Skeletal muscle tissue (tissue), 4 donors: Measurements from ENCODE around the gene TCAIM. TPM values are rescaled to one million over a fixed set of nuclear protein-coding genes. Genes with fewer than 3 reads are reported as not detected.
A peak's percentile ranks its signal among the peaks of the same experiment; 100 is the strongest.

Source experiments
- H3K27ac ChIP-seq: one replicate; pipeline ENCODE4 v1.7.0; 2013; ENCODE audit warnings: mild to moderate bottlenecking, low read depth, low read length, inconsistent platforms
- H3K27me3 ChIP-seq, 3 donors: one replicate each; pipeline ENCODE4 v1.7.0; 2013; ENCODE audit warnings: low read length in 3 of 3; ENCODE audit not compliant: control insufficient read depth in 3 of 3, insufficient read depth in 3 of 3
- H3K36me3 ChIP-seq, 3 donors: one replicate each; pipeline ENCODE4 v1.7.0; 2013; ENCODE audit warnings: low read length in 3 of 3; ENCODE audit not compliant: control insufficient read depth in 3 of 3, insufficient read depth in 3 of 3
- H3K4me1 ChIP-seq, 3 donors: one replicate each; pipeline ENCODE4 v1.7.0; 2013; ENCODE audit warnings: low read length in 3 of 3, mild to moderate bottlenecking in 3 of 3; ENCODE audit not compliant: control insufficient read depth in 3 of 3, insufficient read depth in 3 of 3
- H3K4me3 ChIP-seq, 3 donors: one replicate each; pipeline ENCODE4 v1.7.0; 2013; ENCODE audit warnings: low read length in 3 of 3
- H3K9ac ChIP-seq, 3 donors: one replicate each; pipeline ENCODE4 v1.7.0; 2013; ENCODE audit warnings: low read length in 3 of 3, mild to moderate bottlenecking in 3 of 3, moderate library complexity in 2 of 3, low read depth in 1 of 3
- H3K9me3 ChIP-seq, 3 donors: one replicate each; pipeline ENCODE4 v1.7.0; 2013; ENCODE audit warnings: low read length in 3 of 3; ENCODE audit not compliant: control insufficient read depth in 3 of 3
- total RNA-seq: library from RNA; depleted of rRNA; stranded (reverse); fragments of >200 nt; gene quantifications from one replicate; pipeline ENCODE4 v1.2.3, GENCODE V29; 2014
- donor health status: Osteomylitis.

TCAIM gene
- total RNA-seq, 1 donor from 2014 or later = 20.9 TPM

- Histone ChIP-seq H3K9ac (no peak overlapping the region), H3K27ac (no peak overlapping the region), H3K9me3 (no peaks in the 10 kb centered on the region), H3K4me3 (no peak overlapping the region), H3K36me3 (peaks cover 0 to 3% (median 0%) of the 10 kb centered on the region in 3 donors), H3K4me1 (peaks cover 9 to 15% (median 11%) of the 10 kb centered on the region in 3 donors), H3K27me3 (no peaks in the 10 kb centered on the region)
Observed at GRCh38 chr3:44437800-44438199, 99.2 kb downstream of the TCAIM start.

- Histone ChIP-seq H3K27ac (peak overlapping the region; percentile 88), H3K27me3 (no peaks in the 10 kb centered on the region), H3K36me3 (peaks cover 0 to 9% (median 6%) of the 10 kb centered on the region in 3 donors), H3K4me3 (peak overlapping the region in 2 of 3 donors; percentile 14 to 52), H3K9me3 (no peaks in the 10 kb centered on the region), H3K4me1 (peaks cover 9 to 15% (median 11%) of the 10 kb centered on the region in 3 donors), H3K9ac (peak overlapping the region; percentile 41 to 66 (median 55))
Observed at GRCh38 chr3:44439499-44440295, 101.1 kb downstream of the TCAIM start.

GRCh38 chr3:44442596-44443309 is 104.2 kb downstream of the TCAIM start:
- peaks cover 9 to 15% (median 11%) of the 10 kb centered on the region in 3 donors for H3K4me1 ChIP-seq

GRCh38 chr3:44444437-44444836 is 105.9 kb downstream of the TCAIM start:
- H3K27ac ChIP-seq = no peak overlapping the region
- peaks cover 0 to 6% (median 0%) of the 10 kb centered on the region in 3 donors for H3K9me3 ChIP-seq
- peaks cover 37 to 52% (median 45%) of the 10 kb centered on the region in 3 donors for H3K36me3 ChIP-seq
- no peak overlapping the region for H3K4me3 ChIP-seq
- H3K27me3 ChIP-seq = no peaks in the 10 kb centered on the region
- H3K9ac ChIP-seq = no peak overlapping the region
- peaks cover 6 to 10% (median 8%) of the 10 kb centered on the region in 3 donors for H3K4me1 ChIP-seq

More at GRCh38 chr3:44442596-44443309, 104.2 kb downstream of the TCAIM start:
- peaks cover 20 to 37% (median 28%) of the 10 kb centered on the region in 3 donors for H3K36me3 ChIP-seq
- no peak overlapping the region for H3K4me3 ChIP-seq
- no peak overlapping the region for H3K9ac ChIP-seq
- no peaks in the 10 kb centered on the region for H3K27me3 ChIP-seq
- H3K27ac ChIP-seq = no peak overlapping the region
- H3K9me3 ChIP-seq = peaks cover 0 to 6% (median 0%) of the 10 kb centered on the region in 3 donors

GRCh38 chr3:44444896-44445691 is 106.5 kb downstream of the TCAIM start:
- H3K36me3 ChIP-seq = peaks cover 44 to 58% (median 51%) of the 10 kb centered on the region in 3 donors
- no peak overlapping the region for H3K4me3 ChIP-seq
- no peaks in the 10 kb centered on the region for H3K27me3 ChIP-seq
- no peak overlapping the region for H3K27ac ChIP-seq
- peaks cover 1 to 4% (median 1%) of the 10 kb centered on the region in 3 donors for H3K4me1 ChIP-seq
- H3K9me3 ChIP-seq = peaks cover 0 to 6% (median 0%) of the 10 kb centered on the region in 3 donors
- H3K9ac ChIP-seq = no peak overlapping the region

- H3K4me1 ChIP-seq = no peaks in the 10 kb centered on the region
- H3K27ac ChIP-seq = no peak overlapping the region
- no peak overlapping the region for H3K4me3 ChIP-seq
- peaks cover 51 to 65% (median 58%) of the 10 kb centered on the region in 3 donors for H3K36me3 ChIP-seq
- no peak overlapping the region for H3K9ac ChIP-seq
- H3K9me3 ChIP-seq = peaks cover 0 to 6% (median 0%) of the 10 kb centered on the region in 3 donors
- H3K27me3 ChIP-seq = no peaks in the 10 kb centered on the region
Observed at GRCh38 chr3:44445786-44446185, 107.2 kb downstream of the TCAIM start.

GRCh38 chr3:44446929-44447328 is 108.4 kb downstream of the TCAIM start:
- Histone ChIP-seq H3K4me1 (no peaks in the 10 kb centered on the region), H3K27me3 (no peaks in the 10 kb centered on the region), H3K36me3 (peaks cover 59 to 75% (median 68%) of the 10 kb centered on the region in 3 donors), H3K27ac (no peak overlapping the region), H3K9me3 (peaks cover 0 to 6% (median 0%) of the 10 kb centered on the region in 3 donors), H3K4me3 (no peak overlapping the region), H3K9ac (no peak overlapping the region)

- H3K9ac ChIP-seq = no peak overlapping the region
- H3K27ac ChIP-seq = no peak overlapping the region
- no peaks in the 10 kb centered on the region for H3K4me1 ChIP-seq
- H3K36me3 ChIP-seq = peaks cover 70 to 77% (median 75%) of the 10 kb centered on the region in 3 donors
- H3K4me3 ChIP-seq = no peak overlapping the region
- H3K9me3 ChIP-seq = peaks cover 0 to 6% (median 0%) of the 10 kb centered on the region in 3 donors
- H3K27me3 ChIP-seq = no peaks in the 10 kb centered on the region
Observed at GRCh38 chr3:44451441-44451840, 112.9 kb downstream of the TCAIM start.

GRCh38 chr3:44454258-44454657 is 115.7 kb downstream of the TCAIM start:
- Histone ChIP-seq H3K9me3 (no peaks in the 10 kb centered on the region), H3K27ac (no peak overlapping the region), H3K4me3 (no peak overlapping the region), H3K27me3 (no peaks in the 10 kb centered on the region), H3K36me3 (peaks cover 51 to 64% (median 58%) of the 10 kb centered on the region in 3 donors), H3K9ac (no peak overlapping the region), H3K4me1 (no peaks in the 10 kb centered on the region)
